Natural killer cell (primary cell): ENCODE measurements around the gene HCRTR1. TPM values are rescaled to one million over a fixed set of nuclear protein-coding genes. Genes with fewer than 3 reads are reported as not detected.

Source experiments
- ATAC-seq, 3 donors: fragments of 150-1000 bp in 2 of 3; fragments of 200-7000 bp in 1 of 3; cut with Tn5 transposase; 1 replicate in 1 of 3; 2 replicates in 2 of 3; pipeline ENCODE4 v1.10.0; 2021; ENCODE audit warnings: mild to moderate bottlenecking in 2 of 3, moderate library complexity in 2 of 3
- DNase-seq, 2 donors: peaks; one replicate each; pipeline versions ENCODE4 v3.0.0 to v3.0.0-alpha.2; 2013 to 2021; ENCODE audit warnings: mixed read lengths in 1 of 2
- H3K27ac ChIP-seq: one replicate; pipeline ENCODE4 v1.5.1; 2013; ENCODE audit warnings: mild to moderate bottlenecking, low read length
- H3K27me3 ChIP-seq: one replicate; pipeline ENCODE4 v1.6.1; 2013; ENCODE audit warnings: low read length; ENCODE audit not compliant: control insufficient read depth, insufficient read depth
- H3K36me3 ChIP-seq: one replicate; pipeline ENCODE4 v1.6.1; 2013; ENCODE audit warnings: low read length; ENCODE audit not compliant: control insufficient read depth, insufficient read depth
- H3K4me1 ChIP-seq: one replicate; pipeline ENCODE4 v1.6.1; 2013; ENCODE audit warnings: low read length; ENCODE audit not compliant: control insufficient read depth, insufficient read depth
- H3K4me3 ChIP-seq: one replicate; pipeline ENCODE4 v1.5.1; 2013; ENCODE audit warnings: low read length
- H3K9me3 ChIP-seq: one replicate; pipeline ENCODE4 v1.6.1; 2013; ENCODE audit warnings: low read length; ENCODE audit not compliant: control insufficient read depth, insufficient read depth
- H3K27ac Mint-ChIP-seq, 2 donors: one replicate each; pipeline ENCODE4 v1.8.0; 2022; ENCODE audit warnings: mild to moderate bottlenecking in 2 of 2, mixed read lengths in 2 of 2, moderate library complexity in 1 of 2
- H3K27me3 Mint-ChIP-seq, 2 donors: one replicate each; pipeline ENCODE4 v1.8.0; 2022; ENCODE audit warnings: low read depth in 2 of 2, mixed read lengths in 2 of 2
- H3K36me3 Mint-ChIP-seq: one replicate; pipeline ENCODE4 v1.8.0; 2022; ENCODE audit warnings: mixed read lengths
- H3K4me1 Mint-ChIP-seq, 2 donors: one replicate each; pipeline ENCODE4 v1.8.0; 2022; ENCODE audit warnings: mixed read lengths in 2 of 2
- H3K4me3 Mint-ChIP-seq: one replicate; pipeline ENCODE4 v1.8.0; 2022; ENCODE audit warnings: mild to moderate bottlenecking, moderate library complexity, mixed read lengths
- H3K9me3 Mint-ChIP-seq, 2 donors: one replicate each; pipeline ENCODE4 v1.8.0; 2022; ENCODE audit warnings: mixed read lengths in 2 of 2
- WGBS: methylation state at CpG from one replicate; pipeline ENCODE4 v1.1.7; 2013; ENCODE audit warnings: missing lambda C conversion rate; ENCODE audit not compliant: insufficient coverage; 5-methylcytosine and 5-hydroxymethylcytosine counted together
- intact Hi-C: fragments of 100-400 bp; cut with micrococcal nuclease; formaldehyde crosslinking; loops from one replicate; pipeline ENCODE4 v1.14.2; 2022
- total RNA-seq, 4 donors: library from RNA; stranded (reverse); fragments of 120-200 nt in 1 of 4; gene quantifications; one replicate each; pipeline versions ENCODE4 v1.2.3 to v1.2.4, GENCODE V29; 2013 to 2022
- TF ChIP-seq, protein P1 (sequence below): fragments of 200-600 bp; IDR thresholded peaks from one replicate; pipeline ENCODE4 v1.8.0; 2022; ENCODE audit warnings: antibody characterized with exemption

Gene HCRTR1
- total RNA-seq, 3 donors from 2014 or later (not counting 1 experiment from before 2014, with no cell fraction given), result not detected

DNA sequence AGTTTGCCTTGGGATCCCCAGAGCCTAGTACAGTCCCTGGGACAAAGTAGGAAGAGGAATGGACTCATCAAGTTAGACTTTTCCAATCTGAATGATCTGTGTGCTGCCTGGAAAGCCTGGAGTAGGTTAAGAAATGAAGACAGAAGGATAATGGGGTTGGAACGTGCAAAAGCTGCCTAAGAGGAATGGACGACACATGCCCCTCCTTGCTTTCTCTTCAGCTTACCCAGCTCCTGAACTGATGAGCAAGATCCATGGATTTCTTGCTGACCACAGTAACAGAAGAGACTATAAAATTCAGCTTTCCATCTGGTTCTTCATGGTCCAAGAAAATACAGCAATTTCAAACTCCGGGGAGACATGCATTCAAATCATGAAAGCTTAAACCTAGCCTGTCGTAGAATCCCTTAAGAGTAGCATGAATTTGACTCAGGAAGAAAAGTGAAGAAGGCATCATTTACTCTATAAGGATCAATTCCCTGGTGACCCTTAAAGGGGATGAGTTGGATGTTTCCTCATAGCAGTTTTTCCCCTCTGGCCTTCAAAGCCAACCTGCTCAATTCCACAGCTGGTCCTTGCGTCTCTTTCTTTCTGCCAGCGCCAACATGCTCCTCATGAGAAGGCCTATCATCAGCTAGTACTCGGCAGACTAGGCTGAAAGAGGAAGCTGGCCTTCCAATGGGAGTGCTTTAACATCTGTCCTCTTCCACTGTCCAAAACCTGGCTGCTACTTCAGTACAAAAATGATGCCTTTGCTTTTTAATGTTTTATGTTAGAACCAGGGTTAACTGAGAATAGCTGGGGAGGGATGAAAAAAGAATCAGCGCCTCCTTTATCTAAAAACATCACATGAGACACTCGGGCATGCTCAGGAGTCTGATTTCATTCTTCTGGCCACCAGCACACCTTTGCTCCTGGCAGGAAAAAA, 32.9 kb downstream of the HCRTR1 start:
- Histone ChIP-seq H3K9me3 (no peaks in the 10 kb centered on the region), H3K27ac (no peak overlapping the region), H3K27me3 (no peaks in the 10 kb centered on the region), H3K4me1 (peaks cover 8% of the 10 kb centered on the region), H3K4me3 (no peak overlapping the region), H3K36me3 (no peaks in the 10 kb centered on the region)
- no peaks in the 10 kb centered on the region for H3K27me3 Mint-ChIP-seq
- H3K36me3 Mint-ChIP-seq, result no peaks in the 10 kb centered on the region
- no peaks in the 10 kb centered on the region for H3K9me3 Mint-ChIP-seq
- H3K4me3 Mint-ChIP-seq, result no peak overlapping the region
- DNase-seq (no peak), ATAC-seq (no peak)
- 88% methylated on average over 8 of the region's 9 CpGs for WGBS
- H3K27ac Mint-ChIP-seq, result no peak overlapping the region
- intact Hi-C loops, result no loop called here
- H3K4me1 Mint-ChIP-seq, result peaks cover 11 to 17% of the 10 kb centered on the region in 2 donors
- TF ChIP-seq, protein P1, sequence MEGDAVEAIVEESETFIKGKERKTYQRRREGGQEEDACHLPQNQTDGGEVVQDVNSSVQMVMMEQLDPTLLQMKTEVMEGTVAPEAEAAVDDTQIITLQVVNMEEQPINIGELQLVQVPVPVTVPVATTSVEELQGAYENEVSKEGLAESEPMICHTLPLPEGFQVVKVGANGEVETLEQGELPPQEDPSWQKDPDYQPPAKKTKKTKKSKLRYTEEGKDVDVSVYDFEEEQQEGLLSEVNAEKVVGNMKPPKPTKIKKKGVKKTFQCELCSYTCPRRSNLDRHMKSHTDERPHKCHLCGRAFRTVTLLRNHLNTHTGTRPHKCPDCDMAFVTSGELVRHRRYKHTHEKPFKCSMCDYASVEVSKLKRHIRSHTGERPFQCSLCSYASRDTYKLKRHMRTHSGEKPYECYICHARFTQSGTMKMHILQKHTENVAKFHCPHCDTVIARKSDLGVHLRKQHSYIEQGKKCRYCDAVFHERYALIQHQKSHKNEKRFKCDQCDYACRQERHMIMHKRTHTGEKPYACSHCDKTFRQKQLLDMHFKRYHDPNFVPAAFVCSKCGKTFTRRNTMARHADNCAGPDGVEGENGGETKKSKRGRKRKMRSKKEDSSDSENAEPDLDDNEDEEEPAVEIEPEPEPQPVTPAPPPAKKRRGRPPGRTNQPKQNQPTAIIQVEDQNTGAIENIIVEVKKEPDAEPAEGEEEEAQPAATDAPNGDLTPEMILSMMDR, result no peak

DNA sequence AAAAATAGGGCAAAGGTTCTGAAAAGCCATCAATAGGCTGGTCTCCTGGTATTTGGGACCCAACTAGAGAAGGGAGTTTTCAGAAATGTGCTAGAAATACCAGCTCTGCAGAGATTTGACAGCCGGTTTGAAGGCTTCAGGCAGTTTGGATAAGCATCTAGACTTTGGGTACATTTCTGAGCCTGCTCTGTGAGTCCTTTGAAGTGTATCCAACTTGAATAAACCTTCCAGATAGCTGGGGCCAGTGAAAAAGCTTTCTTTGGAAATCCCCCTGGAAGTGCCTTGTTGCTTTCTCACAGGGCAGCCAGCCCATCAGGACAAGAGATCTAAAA, 33.6 kb downstream of the HCRTR1 start:
- no peak for ATAC-seq
- Histone ChIP-seq H3K27me3 (no peaks in the 10 kb centered on the region), H3K36me3 (no peaks in the 10 kb centered on the region), H3K4me3 (no peak overlapping the region), H3K4me1 (peaks cover 1% of the 10 kb centered on the region), H3K9me3 (no peaks in the 10 kb centered on the region), H3K27ac (no peak overlapping the region)
- Mint-ChIP-seq H3K9me3 (no peaks in the 10 kb centered on the region), H3K4me1 (peaks cover 4 to 10% of the 10 kb centered on the region in 2 donors), H3K4me3 (no peak overlapping the region), H3K27ac (no peak overlapping the region), H3K27me3 (peaks cover 0 to 3% of the 10 kb centered on the region in 2 donors), H3K36me3 (no peaks in the 10 kb centered on the region)
- no peak for DNase-seq
- TF ChIP-seq, protein P1, result no peak
- 88% methylated on average over 1 of the region's 1 CpG for WGBS
- intact Hi-C loops, result no loop called here

DNA sequence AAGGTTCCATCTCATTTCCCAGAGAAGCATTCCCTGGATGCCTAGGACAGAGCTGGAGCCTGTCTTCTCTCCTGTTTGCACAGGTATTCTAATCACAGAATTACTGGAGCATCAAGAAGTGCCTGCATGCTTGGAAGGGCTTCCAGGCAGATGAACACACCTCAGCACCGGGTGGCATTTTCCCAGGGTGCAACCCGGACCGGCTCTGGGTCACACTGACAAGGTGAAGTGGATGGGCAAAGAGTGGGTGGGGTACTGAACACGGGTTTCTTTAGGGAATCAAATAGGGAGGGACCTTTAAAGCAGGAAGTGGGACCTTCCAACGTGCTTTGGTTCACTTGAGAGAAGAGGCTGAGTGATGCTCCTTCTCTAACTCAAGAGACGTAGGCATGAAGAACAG, 34.3 kb downstream of the HCRTR1 start:
- TF ChIP-seq, protein P1, result no peak
- Mint-ChIP-seq H3K4me1 (peaks cover 0 to 5% of the 10 kb centered on the region in 2 donors), H3K4me3 (no peak overlapping the region), H3K27me3 (peaks cover 0 to 3% of the 10 kb centered on the region in 2 donors), H3K36me3 (no peaks in the 10 kb centered on the region), H3K9me3 (no peaks in the 10 kb centered on the region), H3K27ac (no peak overlapping the region)
- ATAC-seq (no peak), DNase-seq (no peak)
- Histone ChIP-seq H3K4me3 (no peak overlapping the region), H3K36me3 (no peaks in the 10 kb centered on the region), H3K27me3 (no peaks in the 10 kb centered on the region), H3K4me1 (no peaks in the 10 kb centered on the region), H3K27ac (no peak overlapping the region), H3K9me3 (no peaks in the 10 kb centered on the region)
- WGBS, result 74% methylated on average over 6 of the region's 6 CpGs
- intact Hi-C loops, result no loop called here
